Prostate gland (tissue), 2 donors: Measurements from ENCODE around the gene ACSS3.

Source experiments
- POLR2AphosphoS5 ChIP-seq: sonication (generic); formaldehyde crosslinking; IDR thresholded peaks from one replicate; pipeline ENCODE4 v1.6.1; 2017; ENCODE audit warnings: antibody characterized with exemption
- TF ChIP-seq, protein P1 (sequence below), 4 experiments: fragments of 200-600 bp in 2 of 4; fragments of 450-650 bp in 2 of 4; sonication (generic) in 2 of 4; IDR thresholded peaks; 1 replicate in 3 of 4; 2 replicates in 1 of 4; pipeline ENCODE4 v1.5.1; 2016 to 2019; ENCODE audit warnings: antibody characterized with exemption in 4 of 4, mild to moderate bottlenecking in 2 of 4, moderate library complexity in 2 of 4

DNA sequence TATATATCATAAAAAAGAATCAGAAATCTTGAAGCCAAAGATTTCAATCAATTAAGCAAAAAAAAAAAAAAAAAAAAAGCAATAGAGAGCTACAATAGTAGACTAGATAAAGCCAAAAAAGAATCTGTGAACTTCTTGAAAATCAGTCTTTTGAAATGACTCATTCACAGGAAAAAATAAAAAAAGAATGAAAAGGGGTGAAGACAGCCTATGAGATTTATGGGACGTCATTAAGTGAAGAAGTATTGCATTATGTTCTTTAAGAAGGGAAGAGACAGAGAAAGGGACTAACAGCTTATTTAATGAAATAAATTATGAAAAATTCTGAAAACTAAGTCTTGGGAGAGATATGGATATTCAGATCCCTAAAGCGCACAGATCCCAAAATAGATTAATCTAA is 103.8 kb downstream of the ACSS3 start:
- TF ChIP-seq, protein P1, sequence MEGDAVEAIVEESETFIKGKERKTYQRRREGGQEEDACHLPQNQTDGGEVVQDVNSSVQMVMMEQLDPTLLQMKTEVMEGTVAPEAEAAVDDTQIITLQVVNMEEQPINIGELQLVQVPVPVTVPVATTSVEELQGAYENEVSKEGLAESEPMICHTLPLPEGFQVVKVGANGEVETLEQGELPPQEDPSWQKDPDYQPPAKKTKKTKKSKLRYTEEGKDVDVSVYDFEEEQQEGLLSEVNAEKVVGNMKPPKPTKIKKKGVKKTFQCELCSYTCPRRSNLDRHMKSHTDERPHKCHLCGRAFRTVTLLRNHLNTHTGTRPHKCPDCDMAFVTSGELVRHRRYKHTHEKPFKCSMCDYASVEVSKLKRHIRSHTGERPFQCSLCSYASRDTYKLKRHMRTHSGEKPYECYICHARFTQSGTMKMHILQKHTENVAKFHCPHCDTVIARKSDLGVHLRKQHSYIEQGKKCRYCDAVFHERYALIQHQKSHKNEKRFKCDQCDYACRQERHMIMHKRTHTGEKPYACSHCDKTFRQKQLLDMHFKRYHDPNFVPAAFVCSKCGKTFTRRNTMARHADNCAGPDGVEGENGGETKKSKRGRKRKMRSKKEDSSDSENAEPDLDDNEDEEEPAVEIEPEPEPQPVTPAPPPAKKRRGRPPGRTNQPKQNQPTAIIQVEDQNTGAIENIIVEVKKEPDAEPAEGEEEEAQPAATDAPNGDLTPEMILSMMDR (IDR thresholded peaks at IDR 0.05) = no peak
- no peak for TF ChIP-seq POLR2AphosphoS5
